Progenitor cell of endocrine pancreas (in vitro differentiated cells): Measurements from ENCODE around the gene SSTR4. TPM values are rescaled to one million over a fixed set of nuclear protein-coding genes. Genes with fewer than 3 reads are reported as not detected.

Experiments used
- DNase-seq: peaks from one replicate; pipeline ENCODE4 v3.0.0; 2021; ENCODE audit warnings: low spot score; ENCODE audit not compliant: unreplicated experiment
- H3K27ac Mint-ChIP-seq: 2 replicates; pipeline ENCODE4 v1.8.0; 2021; ENCODE audit warnings: mild to moderate bottlenecking, moderate library complexity, mixed read lengths
- H3K27me3 Mint-ChIP-seq: 2 replicates; pipeline ENCODE4 v1.8.0; 2021; ENCODE audit warnings: mixed read lengths
- H3K36me3 Mint-ChIP-seq: 2 replicates; pipeline ENCODE4 v1.8.0; 2022; ENCODE audit warnings: mixed read lengths; ENCODE audit not compliant: insufficient read depth
- H3K4me1 Mint-ChIP-seq: 2 replicates; pipeline ENCODE4 v1.8.0; 2021; ENCODE audit warnings: low read depth, mixed read lengths
- H3K4me3 Mint-ChIP-seq: 2 replicates; pipeline ENCODE4 v1.8.0; 2021; ENCODE audit warnings: low read depth, mild to moderate bottlenecking, moderate library complexity, mixed read lengths
- H3K9me3 Mint-ChIP-seq: 2 replicates; pipeline ENCODE4 v1.8.0; 2021; ENCODE audit warnings: low read depth, mixed read lengths
- CTCF ChIP-seq: fragments of 200-600 bp; sonication (generic); IDR thresholded peaks from one replicate; pipeline ENCODE4 v1.5.0; 2021; ENCODE audit warnings: antibody characterized with exemption, mild to moderate bottlenecking; ENCODE audit not compliant: unreplicated experiment
- total RNA-seq: library from RNA; stranded (reverse); gene quantifications from 2 replicates; pipeline ENCODE4 v1.2.1, GENCODE V29; 2021

SSTR4 gene
- total RNA-seq, 1 donor from 2014 or later: not detected

GRCh38 chr20:23018432-23018831 is 16.7 kb upstream of the SSTR4 start:
- no peak overlapping the region for H3K4me3 Mint-ChIP-seq
- no peak overlapping the region for H3K27ac Mint-ChIP-seq
- DNase-seq: no peak
- no peaks in the 10 kb centered on the region for H3K36me3 Mint-ChIP-seq
- no peak for TF ChIP-seq CTCF
- H3K4me1 Mint-ChIP-seq: peaks cover 11% of the 10 kb centered on the region
- peaks cover 1% of the 10 kb centered on the region for H3K27me3 Mint-ChIP-seq
- H3K9me3 Mint-ChIP-seq: no peaks in the 10 kb centered on the region

DNA sequence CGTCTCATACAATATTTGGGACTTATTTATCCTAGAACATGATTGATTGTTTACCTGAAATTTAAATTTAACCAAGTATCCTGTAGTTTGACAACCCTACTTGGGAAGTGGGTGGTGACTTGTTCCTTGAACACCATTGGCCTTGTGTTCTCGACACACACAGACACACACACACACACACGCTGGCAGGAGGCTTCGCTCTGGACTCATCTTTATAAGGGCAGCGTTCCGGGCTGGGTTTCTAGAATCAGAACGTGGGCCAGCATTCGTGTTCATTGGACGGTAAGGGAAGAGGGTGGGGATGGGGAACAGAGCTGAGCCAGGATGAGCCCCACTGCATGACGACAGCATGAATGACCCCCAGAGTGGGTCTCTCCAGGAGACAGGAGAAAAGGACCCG is 16.2 kb upstream of the SSTR4 start:
- no peak for TF ChIP-seq CTCF
- H3K4me1 Mint-ChIP-seq: peaks cover 14% of the 10 kb centered on the region
- no peaks in the 10 kb centered on the region for H3K27me3 Mint-ChIP-seq
- no peaks in the 10 kb centered on the region for H3K36me3 Mint-ChIP-seq
- H3K4me3 Mint-ChIP-seq: no peak overlapping the region
- H3K9me3 Mint-ChIP-seq: no peaks in the 10 kb centered on the region
- no peak for DNase-seq
- no peak overlapping the region for H3K27ac Mint-ChIP-seq

DNA sequence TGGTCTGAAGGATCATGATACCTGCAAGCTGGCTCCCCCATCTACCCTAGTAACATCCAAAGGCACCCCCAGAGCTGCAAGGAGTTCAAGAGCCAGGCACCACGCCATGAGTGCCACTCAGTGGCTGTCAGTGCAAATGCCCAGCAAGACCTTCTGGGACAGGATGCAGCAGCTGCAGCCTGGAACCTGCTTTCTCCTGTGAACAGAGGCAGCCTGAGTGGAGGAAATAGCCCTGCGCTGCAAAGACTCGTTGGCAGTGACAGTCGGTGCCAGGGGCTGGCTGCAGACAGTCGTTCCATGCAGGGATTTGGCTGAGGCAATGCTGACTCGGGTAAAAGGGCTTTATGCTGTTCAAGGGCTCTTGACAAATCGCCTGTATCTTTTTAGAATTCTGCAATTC is 15.7 kb upstream of the SSTR4 start:
- H3K4me3 Mint-ChIP-seq: no peak overlapping the region
- no peaks in the 10 kb centered on the region for H3K36me3 Mint-ChIP-seq
- H3K9me3 Mint-ChIP-seq: no peaks in the 10 kb centered on the region
- no peaks in the 10 kb centered on the region for H3K27me3 Mint-ChIP-seq
- peaks cover 18% of the 10 kb centered on the region for H3K4me1 Mint-ChIP-seq
- no peak overlapping the region for H3K27ac Mint-ChIP-seq
- DNase-seq: no peak
- TF ChIP-seq CTCF: no peak

DNA sequence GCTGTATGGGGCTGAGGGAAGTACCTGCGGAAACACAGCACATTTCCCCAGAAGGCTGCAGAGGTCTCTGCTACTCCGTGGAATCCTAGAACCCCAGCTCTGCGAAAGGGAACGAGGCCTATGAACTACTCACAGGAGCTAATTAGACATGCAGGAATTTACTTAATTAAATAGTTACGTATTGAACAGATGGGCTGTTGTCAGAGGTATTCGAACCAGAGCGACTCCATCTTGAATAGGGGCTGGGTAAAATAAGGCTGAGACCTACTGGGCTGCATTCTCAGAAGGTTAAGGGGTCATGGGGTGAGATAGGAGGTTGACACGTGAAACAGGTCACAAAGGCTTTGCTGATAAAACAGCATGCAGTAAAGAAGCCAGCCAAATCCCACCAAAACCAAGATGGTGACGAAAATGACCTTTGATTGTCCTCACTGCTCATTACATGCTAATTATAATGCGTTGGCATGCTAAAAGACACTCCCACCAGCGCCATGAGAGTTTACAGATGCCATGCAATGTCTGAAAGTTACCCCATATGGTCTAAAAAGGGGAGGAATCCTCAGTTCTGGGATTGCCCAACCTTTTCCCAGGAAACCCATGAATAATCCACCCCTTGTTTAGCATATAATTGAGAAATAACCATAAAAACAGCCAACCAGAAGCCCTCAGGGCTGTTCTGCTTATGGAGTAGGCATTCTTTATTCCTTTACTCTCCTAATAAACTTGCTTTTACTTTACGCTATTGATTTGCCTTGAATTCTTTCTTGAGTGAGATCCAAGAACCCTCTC is 14.7 kb upstream of the SSTR4 start:
- H3K4me3 Mint-ChIP-seq: no peak overlapping the region

DNA sequence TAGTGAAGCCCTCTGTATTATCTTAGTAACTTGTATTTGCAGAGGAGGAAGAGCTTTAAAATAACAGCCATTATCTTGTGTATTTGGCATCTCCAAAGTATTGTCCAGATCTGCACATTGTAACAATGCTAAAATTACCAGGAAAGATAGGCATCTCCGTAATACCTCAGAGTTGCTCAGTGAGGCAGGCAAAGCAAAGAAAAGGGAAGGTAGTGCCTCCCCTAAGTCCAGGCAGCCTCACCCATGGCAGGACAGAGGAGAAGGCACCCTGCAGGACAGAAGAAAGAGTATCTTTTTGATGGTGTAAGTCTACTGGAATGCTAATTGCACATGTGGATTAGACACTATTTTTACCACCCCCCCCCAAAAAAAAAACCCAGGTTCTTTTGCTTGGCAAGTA is 13.6 kb upstream of the SSTR4 start:
- no peak for TF ChIP-seq CTCF
- no peaks in the 10 kb centered on the region for H3K27me3 Mint-ChIP-seq
- H3K9me3 Mint-ChIP-seq: no peaks in the 10 kb centered on the region
- no peak overlapping the region for H3K4me3 Mint-ChIP-seq
- no peak overlapping the region for H3K27ac Mint-ChIP-seq
- H3K4me1 Mint-ChIP-seq: peaks cover 27% of the 10 kb centered on the region
- DNase-seq: no peak
- no peaks in the 10 kb centered on the region for H3K36me3 Mint-ChIP-seq

More for the DNA sequence above, 14.7 kb upstream of the SSTR4 start:
- no peak overlapping the region for H3K27ac Mint-ChIP-seq
- no peaks in the 10 kb centered on the region for H3K9me3 Mint-ChIP-seq
- no peaks in the 10 kb centered on the region for H3K36me3 Mint-ChIP-seq
- DNase-seq: no peak
- no peak for TF ChIP-seq CTCF
- peaks cover 27% of the 10 kb centered on the region for H3K4me1 Mint-ChIP-seq
- H3K27me3 Mint-ChIP-seq: no peaks in the 10 kb centered on the region
